UCSD-AML1 (cell line): ENCODE measurements around the gene ITPKB.

Experiments
- DNase-seq: peaks from one replicate; lab custom pipeline; 2025; ENCODE audit not compliant: unreplicated experiment; lab: John Stamatoyannopoulos, UW

Gene ITPKB

DNA sequence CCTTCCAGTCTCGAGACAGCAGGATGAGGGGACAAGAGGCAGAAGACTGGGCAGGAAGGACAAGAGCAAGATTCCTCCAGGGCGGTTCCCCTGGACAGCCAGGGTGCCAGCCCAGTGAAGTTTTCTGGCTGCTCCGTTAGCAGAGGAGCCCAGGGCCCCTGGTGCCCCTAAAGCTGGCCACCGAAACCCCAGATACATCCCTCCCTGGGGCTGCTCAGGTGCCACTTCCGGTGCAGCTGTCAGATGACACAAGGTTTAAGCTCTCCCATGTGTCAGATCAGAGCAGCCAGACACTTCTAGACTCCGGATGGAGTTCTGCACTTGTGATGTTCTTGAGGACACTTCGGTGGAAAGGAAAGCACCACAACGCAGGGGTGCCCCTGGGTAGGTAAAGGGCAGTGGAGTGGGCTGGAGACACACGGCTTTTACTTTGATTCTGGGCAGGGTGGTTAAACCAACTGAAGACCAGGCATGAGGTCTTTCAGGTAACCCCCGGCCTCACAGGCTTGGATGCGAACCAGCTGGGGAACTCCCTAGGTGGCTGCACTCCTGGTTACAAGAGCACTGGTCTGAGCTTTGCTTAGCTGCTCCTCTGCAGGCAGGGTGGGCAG is 85.7 kb downstream of the ITPKB start:
- DNase-seq: no peak

DNA sequence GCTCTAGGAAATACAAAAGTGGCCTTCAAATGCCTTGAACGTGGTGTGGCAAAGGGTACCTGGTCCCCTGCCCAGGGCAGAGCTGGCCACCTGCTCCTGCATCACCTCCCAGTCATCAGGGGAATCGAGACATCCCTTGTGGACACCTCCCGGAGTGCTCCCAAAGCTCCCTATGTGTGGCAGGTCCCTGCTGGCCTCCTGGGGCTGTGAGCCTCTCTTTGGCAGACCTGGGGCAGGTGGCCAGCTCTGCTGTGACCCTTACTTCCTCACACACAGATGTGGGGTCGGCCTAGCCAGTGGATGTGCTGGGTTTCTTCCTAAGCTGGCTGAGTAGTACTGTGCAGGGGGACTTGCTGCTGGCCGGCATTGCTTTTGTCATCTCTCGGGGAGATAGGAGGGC is 86.5 kb downstream of the ITPKB start:
- no peak for DNase-seq

DNA sequence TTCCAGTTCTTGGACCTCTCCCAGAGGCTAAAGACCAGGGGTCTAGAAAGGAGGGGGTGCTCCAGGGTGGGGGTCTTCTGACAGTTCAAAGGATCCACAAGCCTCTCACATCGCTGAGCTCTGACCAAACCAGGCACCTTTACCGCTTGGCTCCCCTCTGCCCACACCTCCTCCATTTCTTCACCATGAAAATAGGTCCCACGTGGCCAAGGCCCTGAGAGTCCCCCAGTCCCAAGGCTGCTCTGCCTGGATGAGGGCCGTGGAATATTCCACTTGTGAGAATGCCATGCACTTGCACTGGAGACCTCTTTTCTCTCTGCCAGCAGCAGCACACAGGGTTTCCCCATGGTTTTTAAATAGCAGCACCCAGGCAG is 87.4 kb downstream of the ITPKB start:
- no peak for DNase-seq

DNA sequence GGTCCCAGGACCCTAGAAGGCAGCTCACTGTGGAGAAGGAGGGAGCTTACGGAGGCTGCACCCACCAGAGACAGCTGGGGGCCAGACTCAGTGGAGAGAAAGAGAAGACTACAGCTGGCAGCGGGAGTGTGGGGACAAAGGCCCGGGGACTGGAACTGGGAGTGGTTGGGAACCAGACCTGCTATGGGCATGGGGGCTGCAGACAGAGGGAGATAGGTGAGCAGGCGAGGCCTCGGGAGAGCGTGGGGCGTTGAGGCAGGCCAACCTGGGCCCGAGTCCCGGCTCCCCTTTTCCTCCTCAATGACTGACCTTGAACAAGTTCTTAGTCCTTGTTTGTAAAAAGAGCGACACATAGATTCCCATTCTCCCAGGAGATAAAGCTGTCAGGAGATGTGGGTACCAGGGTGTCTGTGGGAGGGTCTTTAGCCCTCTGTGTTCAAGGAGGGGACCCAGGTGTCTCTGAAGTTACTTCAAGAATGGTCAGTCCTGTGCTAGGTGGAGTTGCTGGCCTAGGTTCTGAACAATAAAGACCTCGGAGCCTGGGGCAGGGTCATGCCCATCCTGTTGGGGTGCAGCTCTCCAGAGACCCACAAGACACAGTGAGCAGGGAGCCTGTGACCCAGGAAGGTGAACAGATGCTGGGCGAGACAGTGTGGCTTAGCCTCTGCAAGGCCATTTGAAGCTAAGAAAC is 87.9 kb downstream of the ITPKB start:
- DNase-seq: no peak

DNA sequence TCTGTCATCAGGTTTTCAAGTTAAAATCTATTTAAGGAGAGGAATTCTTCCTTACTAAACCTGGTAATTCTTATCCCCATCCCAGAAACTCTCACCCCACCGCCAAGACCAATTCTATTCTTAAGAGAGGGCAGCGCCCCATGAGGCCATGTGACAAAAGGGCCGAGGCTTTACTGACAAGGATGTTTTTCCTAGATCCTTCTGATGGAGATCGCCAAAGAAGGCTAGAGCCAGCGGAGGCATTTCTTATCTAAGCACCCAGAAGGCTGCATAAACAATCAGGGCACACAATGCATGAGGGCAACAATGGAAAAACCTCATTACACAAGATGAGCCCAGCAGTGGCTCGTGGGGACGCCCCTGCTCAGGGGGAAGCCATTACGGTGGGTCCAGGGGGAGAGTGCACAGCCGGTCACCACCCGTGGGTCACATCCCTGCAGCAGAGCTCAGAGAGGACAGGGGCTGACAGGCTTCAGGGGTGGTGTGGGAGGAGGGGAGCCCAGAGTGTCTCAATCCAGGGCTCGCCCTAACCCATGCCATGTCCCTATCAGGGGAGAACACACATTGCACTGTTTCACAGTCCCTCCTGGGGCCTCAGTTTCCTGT is 88.7 kb downstream of the ITPKB start:
- DNase-seq: no peak

DNA sequence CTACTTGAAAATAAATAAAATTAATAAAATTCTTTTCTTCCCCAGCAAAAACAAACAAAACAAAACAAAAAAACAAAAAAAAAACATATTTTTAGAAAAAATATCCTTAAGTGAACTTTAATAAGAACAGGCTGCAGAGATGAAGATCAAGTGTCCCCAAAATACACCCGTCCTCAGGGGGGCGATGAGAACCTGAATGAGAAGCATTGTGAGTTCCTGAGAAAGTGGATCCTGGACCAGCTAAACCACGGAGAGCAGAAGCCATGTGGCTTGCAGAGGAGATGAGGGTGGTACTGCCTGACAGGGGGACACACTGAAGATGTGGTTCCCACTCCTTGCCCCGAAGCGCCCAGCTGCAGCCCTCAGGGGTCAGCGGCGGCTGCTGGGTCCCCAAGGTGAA is 89.3 kb downstream of the ITPKB start:
- DNase-seq: peak; percentile 42

DNA sequence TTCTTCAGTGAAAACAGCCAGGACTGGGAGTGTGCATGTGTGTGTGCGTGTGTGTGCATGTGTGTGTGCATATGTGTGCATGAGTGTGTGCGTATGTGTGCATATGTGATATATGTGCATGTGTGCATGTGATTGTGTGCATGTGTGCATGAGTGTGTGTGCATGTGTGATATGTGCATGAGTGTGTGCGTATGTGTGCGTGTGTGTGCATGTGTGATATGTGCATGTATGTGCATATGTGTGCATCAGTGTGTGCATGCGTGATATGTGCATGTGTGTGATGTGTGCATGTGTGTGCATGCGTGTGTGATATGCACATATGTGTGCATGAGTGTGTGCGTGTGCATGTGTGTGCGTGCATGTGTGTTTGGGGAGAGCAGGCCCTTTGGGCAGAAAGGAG is 89.8 kb downstream of the ITPKB start:
- no peak for DNase-seq

DNA sequence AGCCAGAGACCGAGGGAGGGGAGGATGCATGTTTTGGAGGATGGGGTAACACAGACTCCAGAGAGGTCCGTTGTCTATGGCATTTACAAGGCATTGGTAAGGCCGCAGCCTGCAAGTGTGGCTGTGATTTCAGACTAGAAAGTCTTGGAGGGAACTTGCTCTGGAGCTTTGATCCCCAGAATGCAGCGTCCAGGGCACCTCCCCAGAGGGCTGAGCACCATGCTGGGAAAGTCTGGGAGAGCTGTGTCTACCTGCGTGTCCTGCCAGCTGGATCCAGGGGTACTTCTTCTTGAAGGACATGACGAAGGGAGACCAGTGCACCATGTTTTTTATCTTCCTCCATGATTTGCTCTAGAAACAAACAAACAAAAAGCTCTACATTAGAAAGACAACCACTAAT is 90.7 kb downstream of the ITPKB start:
- DNase-seq: no peak

DNA sequence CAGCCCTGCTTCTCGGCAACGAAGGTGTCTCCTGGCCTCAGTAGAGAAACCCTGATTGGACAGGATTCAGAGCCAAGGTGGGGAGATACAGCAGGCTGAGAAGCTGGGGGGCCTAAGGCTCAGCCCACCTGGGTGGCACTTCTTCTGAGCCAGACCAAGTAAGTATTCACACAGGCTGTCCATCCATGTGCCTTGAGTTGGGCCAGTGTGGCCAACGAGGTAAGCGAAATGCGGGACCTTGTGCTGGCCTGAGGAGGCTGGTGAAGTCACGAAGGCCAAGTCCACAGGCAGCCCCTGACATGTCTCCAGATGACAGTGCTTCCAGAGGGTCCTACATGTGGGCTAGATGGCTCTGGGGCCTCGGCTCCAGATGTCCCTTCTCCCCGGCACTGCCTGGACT is 91.4 kb downstream of the ITPKB start:
- no peak for DNase-seq

DNA sequence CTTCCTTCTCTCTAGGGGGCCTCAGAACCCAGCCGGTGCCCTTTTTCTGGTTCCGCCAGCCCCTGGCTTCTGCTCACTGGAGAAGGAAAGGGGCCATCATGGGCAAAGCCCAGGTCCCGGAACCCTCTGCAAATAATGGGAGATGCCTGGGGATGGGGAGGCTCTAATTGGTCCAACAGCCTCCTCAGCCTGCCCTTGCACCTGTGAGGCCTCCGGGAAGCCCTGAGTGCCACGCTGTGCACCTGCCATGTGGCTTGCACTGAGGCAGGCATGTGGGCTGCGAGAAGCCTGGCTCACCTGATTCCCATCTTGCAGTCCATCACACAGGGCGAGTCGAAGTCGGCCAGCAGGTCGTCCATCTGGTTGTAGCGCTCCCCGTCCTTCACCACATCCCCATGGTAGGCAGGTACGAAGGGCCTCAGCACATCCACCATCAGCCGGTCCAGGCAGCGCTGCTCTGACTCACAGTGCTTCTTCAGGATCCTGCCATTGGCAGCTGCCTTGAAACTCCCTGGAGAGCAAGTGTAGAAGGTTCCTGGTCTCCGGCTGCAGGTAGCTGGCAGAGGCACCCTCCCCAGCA is 92.1 kb downstream of the ITPKB start:
- DNase-seq: no peak

DNA sequence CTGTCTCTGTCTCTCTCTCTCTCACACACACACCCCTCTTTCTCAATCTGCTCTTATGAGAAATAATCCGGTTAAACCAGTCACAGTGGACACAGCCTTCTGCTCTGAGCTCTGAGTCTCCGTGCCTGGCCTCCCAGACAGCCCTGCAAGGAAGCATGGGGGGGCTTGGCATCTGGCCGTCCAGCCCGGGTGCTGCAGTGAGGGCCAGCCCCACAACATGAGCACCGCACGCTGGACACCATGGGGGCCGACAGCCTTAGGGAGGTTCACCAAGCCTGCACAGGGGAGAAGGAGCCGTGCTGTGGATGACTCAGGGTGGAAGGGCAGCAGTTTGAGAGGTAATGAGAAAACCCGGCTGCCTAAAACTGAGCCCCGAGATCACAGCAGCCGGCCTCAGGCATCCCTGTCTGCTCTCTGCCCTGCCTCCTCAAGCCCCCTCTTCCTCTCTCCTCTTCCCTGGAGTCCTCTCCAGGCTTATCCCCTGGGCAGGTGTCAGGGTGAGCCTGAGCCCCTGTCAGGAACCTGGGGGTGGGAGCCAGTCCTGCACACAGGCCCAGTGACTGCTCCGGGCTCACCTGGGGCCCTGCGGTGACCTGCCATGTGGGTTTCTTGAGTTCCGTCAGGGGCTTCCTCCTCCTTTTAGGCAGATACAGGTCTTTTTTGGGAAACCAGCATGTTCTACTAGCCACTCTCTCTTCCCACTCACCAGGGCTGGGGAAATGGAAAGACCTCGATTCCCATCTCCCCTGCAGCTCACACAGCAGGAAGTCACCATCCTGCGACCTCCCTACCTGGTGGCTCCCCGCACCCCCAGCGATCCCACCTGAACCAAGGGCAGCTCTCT is 92.8 kb downstream of the ITPKB start:
- DNase-seq: no peak

DNA sequence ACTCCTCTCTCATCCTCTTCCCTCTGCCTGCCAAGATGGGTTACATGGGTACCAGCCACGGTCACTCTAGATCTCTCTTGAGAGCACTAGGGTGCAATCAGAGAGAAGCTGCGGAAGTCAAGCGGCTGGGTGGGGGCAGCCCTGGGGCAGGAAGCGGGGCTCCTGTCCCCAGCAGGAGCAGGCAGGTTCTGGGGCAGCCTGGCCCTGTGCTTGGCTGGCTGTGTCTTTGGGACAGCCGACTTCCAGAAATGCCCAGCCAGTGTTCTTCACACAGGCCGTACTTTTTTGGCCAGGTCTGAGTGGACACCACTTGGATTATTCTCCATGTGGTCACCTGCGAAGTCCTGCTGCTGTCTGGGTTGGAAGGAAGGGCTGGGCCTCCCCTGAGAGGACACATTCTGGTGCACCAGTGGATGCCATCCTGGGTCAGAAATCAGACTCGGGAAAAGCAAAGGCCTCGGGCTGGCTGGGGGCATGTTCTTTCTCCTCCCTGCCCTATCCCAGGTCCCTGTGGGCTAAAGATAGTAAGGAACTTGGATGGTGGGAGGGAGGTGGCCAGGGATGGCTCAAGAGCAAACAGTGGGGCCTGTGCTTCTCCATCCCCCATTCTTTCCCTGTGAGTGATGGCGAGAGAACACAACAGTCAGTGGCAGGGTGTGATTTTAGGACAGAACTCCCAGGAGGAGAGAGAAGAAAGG is 93.7 kb downstream of the ITPKB start:
- DNase-seq: no peak

DNA sequence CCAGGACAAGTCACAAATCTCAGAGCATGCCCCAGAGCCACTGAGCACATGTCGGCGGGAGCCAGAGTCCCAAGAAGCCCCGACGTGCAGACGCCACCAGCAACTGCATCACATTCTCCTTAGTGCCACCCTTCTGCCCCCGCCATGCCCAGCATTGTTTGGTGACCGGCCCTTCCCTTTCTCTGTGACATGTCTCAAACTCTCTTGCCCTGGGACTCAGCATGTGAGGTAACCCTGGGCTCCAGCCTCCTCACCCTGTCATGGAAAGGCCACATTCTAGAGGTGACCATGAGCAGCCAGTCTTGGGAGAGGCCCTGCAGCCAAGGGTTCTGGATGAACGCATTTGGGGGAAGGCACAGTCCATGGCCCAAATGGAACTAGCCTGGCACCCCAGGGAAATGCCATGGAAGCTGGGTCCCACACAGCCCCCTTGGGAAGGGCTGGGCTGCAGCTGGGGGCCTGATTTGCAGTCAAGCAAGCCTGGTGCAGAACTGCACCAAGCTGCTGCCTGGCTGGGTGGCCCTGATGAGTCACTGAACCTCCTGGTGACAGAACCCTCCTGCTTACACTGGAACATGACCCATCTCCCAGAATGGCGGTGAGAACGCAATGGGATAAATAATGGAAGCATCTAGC is 94.4 kb downstream of the ITPKB start:
- DNase-seq: no peak

DNA sequence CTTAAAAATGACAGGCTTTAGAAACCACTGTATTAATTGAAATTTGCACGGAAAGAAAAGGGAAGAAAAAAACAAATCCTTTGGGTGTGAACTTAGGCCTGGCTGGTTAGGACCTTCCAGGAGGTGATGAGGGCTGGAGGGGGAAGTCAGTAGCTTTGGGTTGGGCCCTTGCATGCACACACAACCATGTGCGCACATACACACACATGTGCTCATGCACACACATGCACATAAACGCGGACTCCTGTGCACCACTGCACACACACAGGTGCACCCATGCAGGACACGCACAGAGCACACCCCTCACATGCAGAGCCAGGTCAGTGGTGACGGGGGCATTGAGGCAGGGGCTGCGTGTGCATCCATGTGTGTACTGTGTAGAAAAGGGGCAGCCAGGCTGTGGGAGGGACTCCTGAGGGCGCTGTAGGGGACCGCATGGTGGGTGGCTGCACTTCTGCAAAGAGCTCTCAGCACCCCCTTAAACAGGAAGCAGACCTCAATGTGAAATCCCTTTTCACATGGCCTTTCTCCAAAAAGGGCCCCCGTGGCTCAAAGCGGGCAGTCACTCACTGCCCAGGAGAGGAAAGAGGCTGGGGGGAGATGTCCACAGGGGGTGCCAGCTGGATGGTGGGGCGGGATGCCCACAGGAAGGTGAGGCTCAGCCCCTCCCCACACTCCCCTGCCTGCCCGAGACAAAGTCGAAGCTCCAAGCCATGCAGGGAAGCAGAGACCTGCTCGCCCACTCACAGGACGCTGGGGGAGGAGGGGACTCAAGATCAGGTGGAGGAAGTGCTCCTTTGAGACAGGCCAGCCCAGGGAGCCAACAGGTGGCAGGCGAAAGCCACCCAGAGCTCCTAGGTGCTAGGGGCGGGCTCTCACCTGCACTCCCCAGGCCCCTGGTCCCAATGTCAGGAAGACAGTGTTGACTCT is 95.2 kb downstream of the ITPKB start:
- peak; percentile 58 for DNase-seq

DNA sequence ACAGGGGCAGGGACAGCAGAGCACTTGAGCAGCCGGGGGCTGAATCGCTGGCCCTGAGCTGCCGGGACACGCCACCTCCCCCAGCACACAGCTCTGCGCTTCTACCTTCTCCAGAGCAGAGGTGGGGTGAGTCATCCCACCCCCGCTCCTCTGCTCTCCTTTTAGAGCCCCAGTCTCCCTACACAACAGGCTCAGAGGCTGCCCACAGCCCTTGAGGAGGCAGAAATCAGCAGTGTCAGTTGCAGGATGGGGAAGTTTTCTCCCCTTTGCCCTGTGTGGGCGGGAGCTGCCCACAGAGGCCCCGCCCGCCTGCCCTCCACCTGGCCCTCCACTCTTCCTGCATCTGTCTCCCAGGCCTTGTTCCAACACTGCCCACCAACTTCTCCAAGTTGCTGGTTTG is 95.9 kb downstream of the ITPKB start:
- peak; percentile 68 for DNase-seq

DNA sequence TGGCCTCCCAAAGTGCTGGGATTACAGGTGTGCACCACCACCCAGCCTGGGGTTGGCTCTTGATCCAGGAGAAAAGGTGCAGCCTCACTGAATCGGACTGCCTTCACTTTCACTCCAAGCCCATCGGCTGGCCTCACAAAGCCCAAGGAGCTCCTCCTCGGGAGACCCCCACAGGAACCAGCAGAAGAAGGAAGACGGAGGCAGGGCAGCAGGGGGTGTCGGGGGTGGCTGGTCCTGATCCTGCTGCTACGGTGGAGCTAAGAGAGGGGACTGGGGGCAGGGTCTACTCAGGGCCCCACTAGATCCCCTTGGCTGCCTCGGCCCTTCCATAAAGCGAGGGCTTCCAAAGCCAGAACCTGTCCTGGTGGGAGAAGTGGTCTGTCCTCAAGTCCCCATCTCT is 96.7 kb downstream of the ITPKB start:
- no peak for DNase-seq

DNA sequence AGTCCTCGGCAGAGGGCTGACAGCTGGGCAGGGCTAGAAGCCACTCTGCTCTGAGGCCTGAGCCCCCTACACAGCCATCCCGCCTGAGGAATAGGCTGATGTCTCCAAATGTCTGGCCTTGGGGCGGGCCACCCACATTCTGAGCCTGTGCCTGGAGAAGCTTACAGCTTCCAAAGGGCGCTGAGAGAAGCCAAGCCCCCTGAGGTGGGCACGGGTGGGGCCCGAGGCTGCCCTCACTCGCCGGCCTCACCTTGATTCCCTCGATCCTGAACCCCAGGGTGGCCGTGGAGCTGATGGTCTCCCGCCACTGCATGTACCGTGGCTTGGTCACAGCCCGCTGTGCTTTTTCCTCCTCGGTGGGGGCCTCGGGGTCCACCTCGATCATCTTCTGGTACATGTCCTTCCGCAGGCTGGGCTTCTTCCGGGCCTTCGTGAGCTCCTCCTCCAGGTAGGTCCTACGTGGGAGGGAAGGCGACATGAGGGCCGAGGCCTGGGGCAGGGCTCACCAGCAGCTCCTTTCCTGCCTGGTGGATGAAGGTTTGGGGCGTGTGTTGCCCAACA is 97.3 kb downstream of the ITPKB start:
- no peak for DNase-seq

DNA sequence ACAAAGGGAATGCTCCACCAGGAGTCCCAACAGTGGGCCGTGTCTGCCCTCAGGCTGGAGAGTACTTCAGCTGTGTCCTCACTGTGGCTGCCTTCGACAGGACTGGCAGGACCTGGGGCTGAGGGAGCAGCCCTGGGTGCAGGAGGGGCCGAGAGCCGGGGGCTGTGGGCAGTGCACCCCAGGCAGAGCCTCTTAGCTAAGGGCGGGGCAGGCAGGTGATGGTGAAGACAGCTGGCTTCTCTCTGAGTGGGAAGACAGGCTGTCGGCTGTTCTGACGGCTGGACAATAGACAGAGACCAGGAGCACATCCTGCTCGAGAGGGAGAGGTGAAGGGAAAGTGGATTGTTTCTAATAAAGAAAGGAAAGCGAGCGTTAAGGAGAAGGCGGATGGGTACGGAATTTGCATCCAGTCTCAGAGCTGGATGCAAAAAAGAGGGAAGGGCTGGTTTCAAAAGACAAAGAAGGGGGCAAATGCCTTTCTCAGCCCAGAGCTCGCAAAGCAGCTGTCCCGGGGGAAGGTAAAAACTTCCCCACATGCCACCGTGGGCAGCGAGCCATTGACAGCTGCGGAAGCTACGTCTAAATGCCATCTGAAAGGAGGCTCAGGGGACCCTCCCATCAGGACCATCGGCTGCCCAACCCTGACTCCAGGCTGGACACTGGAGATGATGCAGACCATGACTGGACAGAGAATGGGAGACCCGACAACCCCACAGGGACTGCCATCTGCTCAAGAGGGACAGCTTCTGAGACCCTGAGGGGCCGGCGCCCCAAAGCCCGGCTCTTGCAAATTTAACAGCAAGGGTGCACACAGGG is 98.6 kb downstream of the ITPKB start:
- DNase-seq: no peak
